GM18873 (cell line): ENCODE data around the gene HIF3A.
A peak's percentile ranks its signal among the peaks of the same experiment; 100 is the strongest.
"Not testable (repeated sequence)": the region's sequence is repeated elsewhere in the genome, so short reads cannot be mapped to it uniquely, and the experiment has no call there.

Source experiments
- ATAC-seq: cut with Tn5 transposase; IDR thresholded peaks from one replicate; pipeline ENCODE4 v1.9.1; 2021; ENCODE audit warnings: mild to moderate bottlenecking, moderate library complexity, moderate number of reproducible peaks; ENCODE audit not compliant: unreplicated experiment, low FRiP score

The HIF3A gene

GRCh38 chr19:46321653-46322052 lies 24.8 kb downstream of the HIF3A start:
- ATAC-seq = no peak

GRCh38 chr19:46323227-46323626 lies 26.4 kb downstream of the HIF3A start:
- not testable (repeated sequence) for ATAC-seq

GRCh38 chr19:46324277-46324676 lies 27.4 kb downstream of the HIF3A start:
- no peak for ATAC-seq

- ATAC-seq = no peak
Observed at GRCh38 chr19:46326608-46327007, 29.8 kb downstream of the HIF3A start.

GRCh38 chr19:46328079-46328478 lies 31.2 kb downstream of the HIF3A start:
- ATAC-seq = no peak

- no peak for ATAC-seq
Observed at GRCh38 chr19:46330319-46330918, 33.6 kb downstream of the HIF3A start.

- ATAC-seq = no peak
Observed at GRCh38 chr19:46337487-46337886, 40.6 kb downstream of the HIF3A start.

- no peak for ATAC-seq
Observed at GRCh38 chr19:46339446-46339845, 42.6 kb downstream of the HIF3A start.

GRCh38 chr19:46340051-46340659 lies 43.3 kb downstream of the HIF3A start:
- ATAC-seq = no peak

- ATAC-seq = no peak
Observed at GRCh38 chr19:46341937-46342336, 45.1 kb downstream of the HIF3A start.

GRCh38 chr19:46344363-46344762 lies 47.5 kb downstream of the HIF3A start:
- no peak for ATAC-seq

GRCh38 chr19:46345157-46345556 lies 48.3 kb downstream of the HIF3A start:
- ATAC-seq = no peak

GRCh38 chr19:46346821-46347571 lies 50.2 kb downstream of the HIF3A start, which contains the start of gene PPP5C:
PPP5C (plus strand) TSS chr19:46347087; CDS start chr19:46347097, 10 bp downstream.
- peak; percentile 41 for ATAC-seq

GRCh38 chr19:46347572-46347883 lies 50.7 kb downstream of the HIF3A start:
- no peak for ATAC-seq

GRCh38 chr19:46347985-46348384 lies 51.1 kb downstream of the HIF3A start:
- ATAC-seq = no peak

GRCh38 chr19:46349311-46349993 lies 52.6 kb downstream of the HIF3A start:
- no peak for ATAC-seq

- no peak for ATAC-seq
Observed at GRCh38 chr19:46350029-46350757, 53.4 kb downstream of the HIF3A start.

- ATAC-seq = no peak
Observed at GRCh38 chr19:46350758-46351159, 53.9 kb downstream of the HIF3A start.

GRCh38 chr19:46351241-46352041 lies 54.6 kb downstream of the HIF3A start:
- ATAC-seq = no peak
